ENCODE measurements around the gene PPM1J. TPM values are rescaled to one million over a fixed set of nuclear protein-coding genes. Genes with fewer than 3 reads are reported as not detected.

PPM1J gene
- total and polyA plus RNA-seq, 2 of the 8 experiments (the other 6 are each of a cell fraction or from before 2014, with no cell fraction given) = 19.4 to 31.6 TPM

Other genes starting within 250 kb of the PPM1J start
- 0.90 and 2.0 TPM in 2 replicates for gene WNT2B, start 206.4 kb downstream of the PPM1J start, total RNA-seq (2021; fragmentation: NEBNext Ultra II Directional; extraction: Animal tissue kit (Norgen Biotek cat#: 25700))
- 0.33 and 0.60 TPM in 2 replicates for gene WNT2B, start 206.4 kb downstream of the PPM1J start, polyA plus RNA-seq (2011; rRNA removed)
- 16.2 and 18.1 TPM in 2 replicates for gene ST7L, start 96.2 kb downstream of the PPM1J start, total RNA-seq (2021; fragmentation: NEBNext Ultra II Directional; extraction: Animal tissue kit (Norgen Biotek cat#: 25700))
- gene ST7L, start 96.2 kb downstream of the PPM1J start, polyA plus RNA-seq (2011; rRNA removed) = 9.6 and 10.5 TPM in 2 replicates
- 107 and 114 TPM in 2 replicates for gene CAPZA1, start 95.5 kb downstream of the PPM1J start, total RNA-seq (2021; fragmentation: NEBNext Ultra II Directional; extraction: Animal tissue kit (Norgen Biotek cat#: 25700))
- 23.3 and 48.9 TPM in 2 replicates for gene CAPZA1, start 95.5 kb downstream of the PPM1J start, polyA plus RNA-seq (2011; rRNA removed)
- 105 and 109 TPM in 2 replicates for gene MOV10, start 40.7 kb downstream of the PPM1J start, total RNA-seq (2021; fragmentation: NEBNext Ultra II Directional; extraction: Animal tissue kit (Norgen Biotek cat#: 25700))
- 57.3 and 83.7 TPM in 2 replicates for gene MOV10, start 40.7 kb downstream of the PPM1J start, polyA plus RNA-seq (2011; rRNA removed)
- 53.6 and 57.6 TPM in 2 replicates for gene RHOC, start 8.2 kb downstream of the PPM1J start, total RNA-seq (2021; fragmentation: NEBNext Ultra II Directional; extraction: Animal tissue kit (Norgen Biotek cat#: 25700))
- 97.5 and 114 TPM in 2 replicates for gene RHOC, start 8.2 kb downstream of the PPM1J start, polyA plus RNA-seq (2011; rRNA removed)
- 435 and 442 TPM in 2 replicates for gene SLC16A1, start 240.9 kb upstream of the PPM1J start, total RNA-seq (2021; fragmentation: NEBNext Ultra II Directional; extraction: Animal tissue kit (Norgen Biotek cat#: 25700))
- gene SLC16A1, start 240.9 kb upstream of the PPM1J start, polyA plus RNA-seq (2011; rRNA removed) = 508 and 545 TPM in 2 replicates

All from H1 (cell line).